ENCODE data around the gene TEKT5.

DNA sequence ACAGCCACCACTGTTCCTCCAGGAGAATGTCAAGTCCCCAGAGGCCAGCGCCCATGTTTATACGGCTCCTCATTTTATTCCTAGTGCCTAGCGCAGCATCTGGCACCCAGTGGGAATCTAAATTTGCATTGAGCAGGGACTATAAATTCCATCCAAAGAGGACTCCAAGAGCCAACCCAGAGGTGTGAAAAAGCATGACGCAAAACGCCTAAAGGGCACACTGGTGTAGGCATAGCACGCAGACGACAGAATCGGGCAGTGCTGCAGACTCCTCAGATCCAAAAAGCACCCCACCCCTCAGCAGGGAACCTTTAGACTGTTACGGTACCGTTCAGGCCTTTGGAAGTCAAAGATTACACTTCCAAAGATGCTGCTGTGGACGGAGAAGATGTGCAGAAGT is 19.5 kb downstream of the TEKT5 start:
- TF ChIP-seq, protein P1, sequence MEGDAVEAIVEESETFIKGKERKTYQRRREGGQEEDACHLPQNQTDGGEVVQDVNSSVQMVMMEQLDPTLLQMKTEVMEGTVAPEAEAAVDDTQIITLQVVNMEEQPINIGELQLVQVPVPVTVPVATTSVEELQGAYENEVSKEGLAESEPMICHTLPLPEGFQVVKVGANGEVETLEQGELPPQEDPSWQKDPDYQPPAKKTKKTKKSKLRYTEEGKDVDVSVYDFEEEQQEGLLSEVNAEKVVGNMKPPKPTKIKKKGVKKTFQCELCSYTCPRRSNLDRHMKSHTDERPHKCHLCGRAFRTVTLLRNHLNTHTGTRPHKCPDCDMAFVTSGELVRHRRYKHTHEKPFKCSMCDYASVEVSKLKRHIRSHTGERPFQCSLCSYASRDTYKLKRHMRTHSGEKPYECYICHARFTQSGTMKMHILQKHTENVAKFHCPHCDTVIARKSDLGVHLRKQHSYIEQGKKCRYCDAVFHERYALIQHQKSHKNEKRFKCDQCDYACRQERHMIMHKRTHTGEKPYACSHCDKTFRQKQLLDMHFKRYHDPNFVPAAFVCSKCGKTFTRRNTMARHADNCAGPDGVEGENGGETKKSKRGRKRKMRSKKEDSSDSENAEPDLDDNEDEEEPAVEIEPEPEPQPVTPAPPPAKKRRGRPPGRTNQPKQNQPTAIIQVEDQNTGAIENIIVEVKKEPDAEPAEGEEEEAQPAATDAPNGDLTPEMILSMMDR (conservative IDR thresholded peaks at IDR 0.05; ENCODE audit: low read depth, low read length), result no peak
- no peak for TF ChIP-seq EZH2 (IDR thresholded peaks at IDR 0.05; ENCODE audit: borderline replicate concordance, low read depth, low read length, poor library complexity, severe bottlenecking)

All from A673 (cell line).